DMS79 (cell line): ENCODE measurements around the gene ADRA2B.
A peak's percentile ranks its signal among the peaks of the same experiment; 100 is the strongest.

Source experiments
- DNase-seq: peaks from one replicate; lab custom pipeline; 2025; lab: John Stamatoyannopoulos, UW

Gene ADRA2B

DNA sequence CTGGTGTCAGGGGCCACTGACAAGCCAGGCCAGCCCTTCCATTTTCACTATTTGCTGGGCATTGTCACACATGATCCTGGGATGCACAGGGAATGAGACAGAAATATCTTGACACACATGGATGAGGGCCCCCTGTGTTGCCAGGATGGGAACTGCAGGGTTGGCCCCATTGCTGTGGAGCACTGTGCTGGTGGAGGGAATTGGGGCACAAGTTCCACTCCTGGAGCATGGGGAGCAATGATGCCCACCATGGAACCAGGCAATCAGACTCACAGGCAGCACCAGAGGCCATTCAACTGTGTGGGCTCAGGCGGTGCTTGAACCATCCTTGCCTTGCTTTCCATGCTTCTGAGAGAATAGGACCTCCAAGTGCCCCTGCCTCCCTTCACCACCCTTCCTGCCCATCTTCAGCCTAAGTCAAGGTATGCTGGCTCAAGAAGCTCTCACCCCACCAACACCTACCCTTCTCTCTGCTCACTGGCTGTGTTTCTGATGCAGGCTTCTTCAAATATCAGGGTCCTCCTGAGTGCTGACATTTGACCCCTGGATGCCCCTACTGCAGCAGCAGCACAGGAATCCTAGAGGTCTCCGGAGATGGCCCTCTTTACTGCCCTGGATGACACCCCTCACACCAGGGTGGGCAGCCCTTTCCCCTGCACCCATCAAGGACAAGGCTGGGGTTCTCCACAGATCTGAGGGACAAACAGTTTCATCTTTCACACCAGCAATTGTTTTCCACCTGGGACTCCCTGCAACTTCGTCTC is 11.0 kb downstream of the ADRA2B start:
- no peak for DNase-seq

GRCh38 chr2:96104487-96104861 is 11.9 kb downstream of the ADRA2B start:
- no peak for DNase-seq

GRCh38 chr2:96103761-96104486 is 12.4 kb downstream of the ADRA2B start:
- no peak for DNase-seq

- no peak for DNase-seq
Measured at GRCh38 chr2:96103187-96103601, 13.2 kb downstream of the ADRA2B start.

GRCh38 chr2:96102596-96103186 is 13.7 kb downstream of the ADRA2B start:
- DNase-seq: no peak

GRCh38 chr2:96100893-96101304 is 15.5 kb downstream of the ADRA2B start:
- DNase-seq: no peak

DNA sequence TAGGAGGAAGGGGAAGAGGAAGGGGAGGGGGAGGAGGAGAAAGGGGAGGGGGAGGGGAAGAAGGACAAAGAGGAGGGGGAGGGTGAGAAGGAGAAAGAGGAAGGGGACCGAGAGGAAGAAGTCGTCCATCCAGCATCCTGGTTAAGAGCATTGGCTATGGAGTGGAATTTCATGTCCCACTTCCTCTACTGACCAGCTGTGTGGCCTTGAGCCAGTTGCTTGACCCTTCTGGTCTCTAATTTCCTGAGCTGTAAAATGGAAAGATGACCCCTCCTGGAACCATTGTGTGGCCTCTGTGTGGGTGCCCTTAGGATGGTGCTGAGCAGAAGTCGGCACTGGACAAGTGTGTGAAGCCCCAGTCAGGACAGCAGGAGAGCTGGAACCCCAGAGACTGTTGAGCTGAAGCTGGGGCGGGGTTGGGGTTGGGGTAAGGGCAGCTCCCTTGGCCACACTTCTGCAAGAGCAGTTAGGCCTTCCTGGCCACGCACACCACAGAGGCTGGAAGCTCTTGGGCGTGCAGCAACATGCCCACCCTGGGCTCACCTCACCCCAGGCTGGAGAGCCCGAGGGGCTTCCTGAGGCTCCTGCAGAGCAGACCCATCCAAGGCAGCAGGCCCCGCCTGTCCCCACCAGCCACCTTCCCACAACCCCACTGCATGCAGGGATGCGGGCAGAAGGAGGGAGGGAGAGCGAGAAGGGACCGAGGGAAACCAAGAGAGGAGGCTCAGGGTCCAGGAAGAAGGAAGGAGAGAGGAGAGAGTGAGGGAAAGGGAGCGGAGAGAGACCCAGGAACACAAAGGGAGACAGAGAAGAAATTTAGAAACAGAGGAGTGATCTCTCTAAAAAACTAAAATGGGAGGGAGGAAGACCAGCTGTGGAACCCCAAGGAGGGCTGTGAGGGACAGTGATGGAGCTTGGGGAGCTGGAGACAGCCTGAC is 16.2 kb downstream of the ADRA2B start:
- peak; percentile 33 for DNase-seq

- no peak for DNase-seq
Measured at GRCh38 chr2:96098900-96099590, 17.3 kb downstream of the ADRA2B start.

DNA sequence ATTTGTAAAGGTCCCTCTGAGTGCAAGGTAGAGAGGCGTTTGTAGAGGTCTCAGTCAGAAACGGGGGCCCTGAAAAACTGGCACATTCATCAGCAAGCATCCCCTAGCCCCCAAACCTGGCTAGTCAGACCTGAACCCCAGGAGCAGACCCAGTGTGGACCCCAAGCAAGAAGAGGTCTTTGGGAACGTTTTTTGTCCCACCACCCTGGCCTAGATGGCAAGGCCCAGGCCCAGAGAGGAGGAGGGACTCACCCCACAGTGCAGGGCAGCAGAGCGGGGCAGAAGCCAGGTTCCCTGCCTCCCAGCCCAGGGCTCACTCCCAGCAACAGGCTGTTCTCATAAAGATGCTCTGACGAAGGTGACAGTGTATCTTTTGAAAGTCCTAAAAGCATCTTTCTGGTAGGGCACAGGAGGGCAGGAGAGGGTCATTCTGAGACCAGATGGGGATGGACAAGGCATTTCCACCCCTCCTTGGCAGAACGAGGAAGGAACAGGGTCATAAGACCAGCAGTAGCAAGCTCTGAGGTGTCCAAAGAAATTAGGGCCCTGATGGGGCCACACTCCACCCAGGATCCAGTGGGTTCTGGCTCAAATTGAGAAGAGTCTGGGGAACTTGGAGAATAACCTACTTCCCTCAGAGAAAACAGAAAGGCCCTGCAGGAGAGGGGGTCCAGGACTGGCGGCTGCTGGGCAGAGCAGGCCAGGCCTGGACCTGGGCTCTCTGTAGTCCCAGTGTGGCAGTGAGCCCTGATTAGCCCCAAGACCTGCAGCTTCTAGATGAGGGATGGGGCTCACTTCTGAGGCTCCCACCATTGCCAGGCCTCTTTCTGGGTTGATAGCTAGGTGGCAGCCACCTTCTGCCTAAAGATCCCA is 18.2 kb downstream of the ADRA2B start:
- no peak for DNase-seq

DNA sequence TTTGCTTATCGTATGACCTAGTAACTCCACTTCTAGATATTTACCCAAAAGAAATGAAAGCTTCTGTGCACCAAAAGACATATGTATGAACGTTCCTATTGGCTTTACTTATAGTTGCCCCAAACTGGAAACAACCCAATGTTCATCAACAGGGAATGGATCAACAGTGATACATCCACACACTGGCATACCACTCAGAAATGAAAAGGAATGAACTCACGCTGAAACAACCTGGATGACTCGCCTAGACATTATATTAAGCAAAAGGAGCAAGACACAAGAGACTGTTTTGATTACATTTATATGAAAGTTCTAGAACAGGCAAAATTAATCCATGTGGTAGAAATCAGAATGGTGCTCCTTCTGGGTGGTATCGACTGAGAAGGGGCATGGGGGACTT is 18.9 kb downstream of the ADRA2B start:
- DNase-seq: no peak

DNA sequence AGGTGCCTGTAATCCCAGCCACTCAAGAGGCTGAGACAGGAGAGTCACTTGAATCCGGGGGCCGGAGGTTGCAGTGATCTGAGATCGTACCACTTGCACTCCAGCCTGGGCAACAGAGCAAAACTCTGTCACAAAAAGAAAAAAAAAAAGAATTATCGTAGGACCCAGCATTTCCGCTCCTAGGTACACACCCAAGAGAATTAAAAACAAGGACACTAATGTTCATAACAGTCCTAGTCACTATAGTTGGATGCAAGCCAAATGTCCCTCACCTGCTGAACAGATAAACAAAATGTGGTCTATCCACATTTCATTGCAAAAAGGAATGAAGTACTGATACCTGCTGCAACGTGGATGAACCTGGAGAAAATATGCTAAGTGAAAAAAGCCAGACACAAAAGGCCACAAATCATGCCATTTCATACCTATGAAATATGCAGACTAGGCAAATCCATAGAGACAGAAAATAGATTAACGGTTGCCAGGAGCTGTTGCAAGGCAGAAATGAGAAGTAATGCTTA is 21.2 kb downstream of the ADRA2B start:
- peak; percentile 51 for DNase-seq

DNA sequence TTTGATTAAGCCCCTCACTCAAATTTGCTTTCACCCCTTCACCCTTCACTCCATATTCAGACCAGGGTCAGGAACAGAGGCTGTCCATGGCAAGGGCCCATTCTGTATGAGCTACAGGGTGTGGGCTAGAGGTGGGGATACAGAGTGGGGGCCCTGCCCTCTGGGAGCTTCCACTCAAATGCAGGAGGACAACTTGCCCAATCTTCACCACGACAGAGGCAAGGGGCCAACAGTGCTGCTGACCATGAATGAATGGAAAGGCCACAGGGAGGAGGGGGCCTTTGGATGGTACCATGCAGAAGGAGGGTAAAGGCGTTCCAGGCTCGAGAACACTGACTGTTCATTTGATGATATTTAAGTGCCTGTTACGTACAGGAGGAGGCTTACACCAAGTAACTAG is 22.8 kb downstream of the ADRA2B start:
- DNase-seq: no peak

DNA sequence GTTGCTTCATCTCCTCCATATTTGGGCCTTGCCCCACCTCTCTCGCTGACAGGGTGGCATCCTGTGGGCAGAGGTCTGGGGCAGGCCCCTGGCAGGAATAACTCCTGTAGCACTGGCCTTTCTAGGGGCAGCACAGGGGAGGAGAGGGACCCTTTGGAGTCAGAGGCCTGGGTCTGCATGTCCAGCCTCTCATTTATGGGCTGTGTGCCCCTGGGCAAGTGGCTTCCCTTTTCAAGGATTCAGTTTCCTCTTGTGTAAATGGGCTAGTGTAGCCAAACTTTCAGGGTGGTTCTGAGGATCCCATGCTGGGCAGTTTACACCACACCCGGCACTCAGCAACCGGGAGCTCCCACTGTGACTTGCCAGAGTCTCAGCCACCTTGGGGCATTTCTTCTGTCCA is 23.4 kb downstream of the ADRA2B start:
- DNase-seq: no peak

DNA sequence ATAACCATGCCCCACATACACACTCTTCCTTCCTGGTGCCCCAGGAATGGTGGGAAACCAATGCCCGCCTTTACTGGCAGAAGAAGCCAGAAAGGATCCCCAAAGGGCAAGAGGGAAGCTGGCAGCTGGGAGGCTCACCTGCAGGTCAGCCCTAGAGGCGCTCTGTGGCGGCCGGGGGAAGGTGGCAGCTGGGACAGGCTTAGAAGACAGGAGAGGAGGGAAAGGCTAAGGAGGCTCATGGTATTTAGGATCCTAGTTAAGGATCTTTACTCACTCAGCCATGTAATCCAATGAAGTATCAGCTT is 23.8 kb downstream of the ADRA2B start:
- no peak for DNase-seq

- DNase-seq: no peak
Measured at GRCh38 chr2:96091711-96092572, 24.4 kb downstream of the ADRA2B start.

DNA sequence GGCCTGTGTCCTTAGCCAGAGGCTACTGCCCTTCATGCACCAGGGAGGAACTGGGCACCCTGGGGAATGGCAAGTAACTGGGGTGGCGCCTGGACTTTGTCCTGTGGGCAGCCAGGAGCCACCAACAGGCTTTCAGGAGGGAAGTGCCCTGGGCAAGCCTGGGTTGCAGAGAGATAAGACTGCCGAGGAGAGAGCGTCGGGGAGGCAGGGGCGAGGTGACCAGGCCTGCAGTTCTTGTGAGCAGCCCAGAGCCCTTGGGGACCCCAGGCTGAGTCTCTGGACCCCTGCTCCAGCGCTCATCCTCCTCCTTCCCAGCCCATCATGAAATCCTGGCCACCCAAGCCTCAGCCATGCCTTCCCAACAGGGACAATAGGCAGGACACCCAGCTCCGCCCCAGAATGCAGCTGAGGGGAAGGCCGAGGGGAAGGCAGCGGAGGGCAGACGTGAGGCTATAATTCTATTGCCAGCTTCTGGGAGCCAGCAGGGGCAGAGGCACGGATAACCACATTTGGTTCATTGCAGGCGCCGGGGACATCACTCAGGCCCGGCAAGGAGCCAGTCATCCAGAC is 25.1 kb downstream of the ADRA2B start:
- no peak for DNase-seq

GRCh38 chr2:96090196-96090926 is 26.0 kb downstream of the ADRA2B start:
- peak; percentile 33 for DNase-seq
